GM23338 (cell line): ENCODE measurements around the gene SH2D4B. TPM values are rescaled to one million over a fixed set of nuclear protein-coding genes. Genes with fewer than 3 reads are reported as not detected.

Source experiments
- ATAC-seq: fragments of 200-7000 bp; cut with Tn5 transposase; 3 replicates; pipeline ENCODE4 v1.9.1; 2020
- DNase-seq: peaks from one replicate; pipeline ENCODE4 v3.0.0-alpha.2; 2015; ENCODE audit warnings: low spot score
- H2AFZ ChIP-seq: fragments of 200-600 bp; sonication (generic); 2 replicates; pipeline ENCODE4 v1.8.0; 2016; ENCODE audit warnings: antibody characterized with exemption, mild to moderate bottlenecking, moderate library complexity
- H3F3A ChIP-seq: fragments of 200-600 bp; sonication (generic); replicated peaks from 2 replicates; pipeline ENCODE4 v1.8.0; 2017; ENCODE audit warnings: antibody characterized with exemption, mixed run types, low read depth
- H3K27ac ChIP-seq: fragments of 200-600 bp; sonication (generic); 2 replicates; pipeline ENCODE4 v1.6.1; 2016; ENCODE audit warnings: low read depth
- H3K27me3 ChIP-seq: fragments of 200-600 bp; sonication (generic); 2 replicates; pipeline ENCODE4 v1.8.0; 2016; ENCODE audit warnings: mild to moderate bottlenecking, mixed run types, moderate library complexity; ENCODE audit not compliant: insufficient read depth
- H3K36me3 ChIP-seq: fragments of 200-600 bp; sonication (generic); 2 replicates; pipeline ENCODE4 v1.8.0; 2016; ENCODE audit warnings: mild to moderate bottlenecking; ENCODE audit not compliant: insufficient read depth
- H3K4me1 ChIP-seq: fragments of 200-600 bp; sonication (generic); 2 replicates; pipeline ENCODE4 v1.8.0; 2016; ENCODE audit warnings: mild to moderate bottlenecking, moderate library complexity; ENCODE audit not compliant: insufficient read depth
- H3K4me2 ChIP-seq: fragments of 200-600 bp; sonication (generic); 2 replicates; pipeline ENCODE4 v1.7.1; 2017; ENCODE audit warnings: mixed run types
- H3K4me3 ChIP-seq: fragments of 200-600 bp; sonication (generic); 2 replicates; pipeline ENCODE4 v1.6.1; 2016; ENCODE audit warnings: mixed run types
- H3K79me2 ChIP-seq: fragments of 200-600 bp; sonication (generic); replicated peaks from 2 replicates; pipeline ENCODE4 v1.8.0; 2017; ENCODE audit warnings: mild to moderate bottlenecking; ENCODE audit not compliant: insufficient read depth
- H3K9me2 ChIP-seq: fragments of 200-600 bp; sonication (generic); 2 replicates; pipeline ENCODE4 v1.8.0; 2017; ENCODE audit not compliant: insufficient read depth
- H4K20me1 ChIP-seq: fragments of 200-600 bp; sonication (generic); replicated peaks from 2 replicates; pipeline ENCODE4 v1.8.0; 2017; ENCODE audit warnings: mild to moderate bottlenecking; ENCODE audit not compliant: insufficient read depth
- H3K27ac Mint-ChIP-seq: 2 replicates; pipeline ENCODE4 v1.8.0; 2020; ENCODE audit warnings: inconsistent platforms, mild to moderate bottlenecking, moderate library complexity, mixed read lengths
- H3K27me3 Mint-ChIP-seq: 3 replicates; pipeline ENCODE4 v1.8.0; 2022; ENCODE audit warnings: low read depth, mild to moderate bottlenecking, moderate library complexity, mixed read lengths, inconsistent platforms; ENCODE audit not compliant: insufficient read depth, poor library complexity
- H3K36me3 Mint-ChIP-seq: 3 replicates; pipeline ENCODE4 v1.8.0; 2021; ENCODE audit warnings: low read depth, mild to moderate bottlenecking, inconsistent platforms, moderate library complexity, mixed read lengths
- H3K4me1 Mint-ChIP-seq: 3 replicates; pipeline ENCODE4 v1.8.0; 2020; ENCODE audit warnings: mild to moderate bottlenecking, inconsistent platforms, mixed read lengths
- H3K4me3 Mint-ChIP-seq: 3 replicates; pipeline ENCODE4 v1.8.0; 2021; ENCODE audit warnings: moderate library complexity, mild to moderate bottlenecking, inconsistent platforms, mixed read lengths
- H3K9me3 Mint-ChIP-seq: 3 replicates; pipeline ENCODE4 v1.8.0; 2020; ENCODE audit warnings: moderate library complexity, mild to moderate bottlenecking, inconsistent platforms, mixed read lengths
- JUNB ChIP-seq: IDR thresholded peaks from one replicate; pipeline ENCODE4 v1.6.1; 2016; ENCODE audit warnings: antibody characterized with exemption; ENCODE audit not compliant: unreplicated experiment
- NANOG ChIP-seq: IDR thresholded peaks from 2 replicates; pipeline ENCODE4 v1.6.1; 2016; ENCODE audit warnings: antibody characterized with exemption, borderline replicate concordance
- ZNF114 ChIP-seq: fragments of 250-450 bp; sonication (Bioruptor Pico); IDR thresholded peaks from 2 replicates; pipeline ENCODE4 v1.5.0; 2020; ENCODE audit warnings: mild to moderate bottlenecking, moderate library complexity
- ZNF331 ChIP-seq: fragments of 250-450 bp; sonication (Bioruptor Pico); IDR thresholded peaks from 2 replicates; pipeline ENCODE4 v1.5.0; 2020; ENCODE audit warnings: low read depth, mild to moderate bottlenecking, moderate library complexity
- ZNF462 ChIP-seq: fragments of 250-450 bp; sonication (Bioruptor Pico); IDR thresholded peaks from 2 replicates; pipeline ENCODE4 v1.5.0; 2020; ENCODE audit warnings: mild to moderate bottlenecking, moderate library complexity
- polyA plus RNA-seq: library from polyadenylated mRNA; unstranded; fragments of >200 nt; fragmentation: Nextera tagmentation; extraction: Ambion mirVana; gene quantifications from 2 replicates; pipeline ENCODE4 v1.2.1, GENCODE V29; 2016
- total RNA-seq: library from RNA; depleted of rRNA; stranded (reverse); fragments of >200 nt; shearing (Covaris generic); gene quantifications from 2 replicates; pipeline ENCODE4 v1.2.3, GENCODE V29; 2014

Gene SH2D4B
- total and polyA plus RNA-seq, 2 experiments from 2014 or later: 0.08 TPM; not detected in 1

GRCh38 chr10:80633910-80634309 lies 96.2 kb downstream of the SH2D4B start (continued):
- no peak for TF ChIP-seq ZNF331 (CRISPR knock-in tag)
- TF ChIP-seq NANOG: no peak

- TF ChIP-seq NANOG (no peak), ZNF462 (CRISPR knock-in tag) (no peak), JUNB (no peak), ZNF114 (CRISPR knock-in tag) (no peak)
- DNase-seq: no peak
- H2AFZ ChIP-seq: no peak overlapping the region
- H3K27ac ChIP-seq: no peak overlapping the region
- Mint-ChIP-seq H3K9me3 (peaks cover 3% of the 10 kb centered on the region; the same call in 1 of the 3 replicates), H3K27ac (no peak overlapping the region), H3K27me3 (peaks cover 3% of the 10 kb centered on the region), H3K4me3 (no peak overlapping the region), H3K4me1 (no peaks in the 10 kb centered on the region), H3K36me3 (no peaks in the 10 kb centered on the region)
- H3K4me2 ChIP-seq: no peak overlapping the region
- H3K9me2 ChIP-seq: 0 out of 2 replicates have a peak, but pooled peaks cover 3% of the 10 kb centered on the region
- no peaks in the 10 kb centered on the region for H3K79me2 ChIP-seq
- no peaks in the 10 kb centered on the region for H3K27me3 ChIP-seq
- H4K20me1 ChIP-seq: no peaks in the 10 kb centered on the region
- no peak overlapping the region for H3K4me3 ChIP-seq
- no peaks in the 10 kb centered on the region for H3K36me3 ChIP-seq
- no peak for ATAC-seq
- no peaks in the 10 kb centered on the region for H3K4me1 ChIP-seq
- no peaks in the 10 kb centered on the region for H3F3A ChIP-seq
These were observed 105.0 kb downstream of the SH2D4B start for GRCh38 chr10:80642661-80643060.
